ENCODE measurements around the gene ECEL1.

Gene ECEL1

GRCh38 chr2:232505856-232506255 is 18.2 kb upstream of the ECEL1 start:
- Histone ChIP-seq H3K4me3 (ENCODE audit: severe bottlenecking) (no peak overlapping the region), H3K27me3 (ENCODE audit: insufficient read depth, poor library complexity, severe bottlenecking) (peaks cover 34% of the 10 kb centered on the region), H3K4me1 (ENCODE audit: insufficient read depth, poor library complexity, severe bottlenecking) (no peaks in the 10 kb centered on the region), H3K36me3 (ENCODE audit: low read depth) (no peaks in the 10 kb centered on the region), H3K9me3 (ENCODE audit: severe bottlenecking) (no peaks in the 10 kb centered on the region), H3K27ac (ENCODE audit: poor library complexity, severe bottlenecking) (no peak overlapping the region)
- DNase-seq (ENCODE audit: low spot score) (no peak), ATAC-seq (ENCODE audit: low read depth) (peak; percentile 24; the same call in 1 of the 3 replicates)
- TF ChIP-seq, protein P1, sequence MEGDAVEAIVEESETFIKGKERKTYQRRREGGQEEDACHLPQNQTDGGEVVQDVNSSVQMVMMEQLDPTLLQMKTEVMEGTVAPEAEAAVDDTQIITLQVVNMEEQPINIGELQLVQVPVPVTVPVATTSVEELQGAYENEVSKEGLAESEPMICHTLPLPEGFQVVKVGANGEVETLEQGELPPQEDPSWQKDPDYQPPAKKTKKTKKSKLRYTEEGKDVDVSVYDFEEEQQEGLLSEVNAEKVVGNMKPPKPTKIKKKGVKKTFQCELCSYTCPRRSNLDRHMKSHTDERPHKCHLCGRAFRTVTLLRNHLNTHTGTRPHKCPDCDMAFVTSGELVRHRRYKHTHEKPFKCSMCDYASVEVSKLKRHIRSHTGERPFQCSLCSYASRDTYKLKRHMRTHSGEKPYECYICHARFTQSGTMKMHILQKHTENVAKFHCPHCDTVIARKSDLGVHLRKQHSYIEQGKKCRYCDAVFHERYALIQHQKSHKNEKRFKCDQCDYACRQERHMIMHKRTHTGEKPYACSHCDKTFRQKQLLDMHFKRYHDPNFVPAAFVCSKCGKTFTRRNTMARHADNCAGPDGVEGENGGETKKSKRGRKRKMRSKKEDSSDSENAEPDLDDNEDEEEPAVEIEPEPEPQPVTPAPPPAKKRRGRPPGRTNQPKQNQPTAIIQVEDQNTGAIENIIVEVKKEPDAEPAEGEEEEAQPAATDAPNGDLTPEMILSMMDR (IDR thresholded peaks at IDR 0.05; ENCODE audit: poor library complexity, severe bottlenecking): no peak

DNA sequence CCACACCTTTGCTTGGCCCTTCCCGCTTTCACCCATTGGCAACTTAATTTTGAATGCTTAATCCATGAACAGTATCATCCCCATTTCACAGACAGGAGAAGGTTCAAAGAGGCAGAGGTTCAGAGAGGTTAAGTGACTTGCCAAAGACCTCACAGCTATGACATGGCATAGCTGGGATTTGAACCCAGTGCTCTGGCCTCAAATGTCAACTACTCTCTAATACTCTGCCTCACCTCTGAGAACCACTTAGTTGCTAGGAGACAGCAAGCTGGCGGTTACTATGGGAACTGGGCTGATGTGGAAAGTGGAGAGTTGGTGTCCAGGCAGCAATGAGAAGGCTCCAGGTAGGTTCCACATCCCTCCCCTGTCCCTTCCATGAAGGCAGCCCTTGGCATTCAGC is 16.8 kb upstream of the ECEL1 start:
- H3K9me3 ChIP-seq (ENCODE audit: severe bottlenecking): no peaks in the 10 kb centered on the region
- TF ChIP-seq, protein P1 (IDR thresholded peaks at IDR 0.05; ENCODE audit: poor library complexity, severe bottlenecking): no peak
- ATAC-seq (ENCODE audit: low read depth) (no peak), DNase-seq (ENCODE audit: low spot score) (no peak)
- no peak overlapping the region for H3K27ac ChIP-seq (ENCODE audit: poor library complexity, severe bottlenecking)
- no peak overlapping the region for H3K4me3 ChIP-seq (ENCODE audit: severe bottlenecking)
- peaks cover 34% of the 10 kb centered on the region for H3K27me3 ChIP-seq (ENCODE audit: insufficient read depth, poor library complexity, severe bottlenecking)
- no peaks in the 10 kb centered on the region for H3K36me3 ChIP-seq (ENCODE audit: low read depth)
- no peaks in the 10 kb centered on the region for H3K4me1 ChIP-seq (ENCODE audit: insufficient read depth, poor library complexity, severe bottlenecking)

GRCh38 chr2:232503809-232504323 is 16.2 kb upstream of the ECEL1 start:
- no peaks in the 10 kb centered on the region for H3K9me3 ChIP-seq (ENCODE audit: severe bottlenecking)
- no peaks in the 10 kb centered on the region for H3K4me1 ChIP-seq (ENCODE audit: insufficient read depth, poor library complexity, severe bottlenecking)
- ATAC-seq (ENCODE audit: low read depth): no peak
- H3K36me3 ChIP-seq (ENCODE audit: low read depth): no peaks in the 10 kb centered on the region
- DNase-seq (ENCODE audit: low spot score): no peak
- TF ChIP-seq, protein P1 (IDR thresholded peaks at IDR 0.05; ENCODE audit: poor library complexity, severe bottlenecking): no peak
- H3K4me3 ChIP-seq (ENCODE audit: severe bottlenecking): no peak overlapping the region
- H3K27ac ChIP-seq (ENCODE audit: poor library complexity, severe bottlenecking): no peak overlapping the region
- H3K27me3 ChIP-seq (ENCODE audit: insufficient read depth, poor library complexity, severe bottlenecking): peaks cover 34% of the 10 kb centered on the region

DNA sequence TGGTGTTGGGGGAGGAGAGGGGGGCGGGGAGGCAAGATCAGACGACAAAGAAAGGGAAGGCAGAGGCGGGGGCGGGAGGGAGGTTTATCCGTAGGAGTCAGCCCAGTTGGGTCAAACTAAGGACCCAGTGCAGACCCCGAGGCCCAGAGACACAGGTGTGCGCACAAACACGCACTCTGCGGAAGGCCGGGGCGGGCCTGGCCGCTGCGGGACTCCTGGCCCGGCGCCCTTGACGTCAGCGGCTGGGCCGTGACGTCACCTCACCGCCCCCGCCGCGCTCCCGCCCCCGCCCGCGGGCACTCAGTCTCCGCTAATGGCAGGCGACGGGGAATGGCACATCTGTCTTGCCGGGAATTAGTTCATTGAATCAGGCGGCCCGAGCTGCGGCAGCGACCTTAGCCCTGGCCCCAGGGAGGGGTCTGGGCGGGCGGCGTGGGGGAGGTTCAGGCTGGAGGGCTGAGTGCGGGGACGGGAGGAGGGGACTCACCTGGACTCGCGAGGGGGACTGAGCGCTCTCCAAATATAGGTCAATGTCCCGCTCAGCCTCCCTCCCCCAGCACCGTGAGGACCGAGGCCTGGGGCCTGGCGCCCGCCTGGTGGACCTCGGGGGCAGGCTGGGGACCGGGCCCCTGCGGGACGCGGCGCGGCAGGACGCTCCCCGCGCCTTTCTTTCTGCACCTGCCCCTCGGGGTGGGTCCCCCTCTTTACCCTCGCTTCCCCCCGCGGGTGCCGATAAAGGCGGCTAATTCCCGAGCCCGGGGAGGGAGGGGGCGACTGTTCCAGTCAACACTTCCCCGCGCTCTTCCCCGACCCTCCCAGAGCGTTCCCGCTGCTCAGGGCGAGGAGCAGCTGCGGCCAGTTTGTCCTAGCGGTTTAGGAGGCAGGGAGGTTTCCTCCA is 15.5 kb upstream of the ECEL1 start:
- no peak for DNase-seq (ENCODE audit: low spot score)
- H3K4me3 ChIP-seq (ENCODE audit: severe bottlenecking): peak overlapping the region; percentile 8
- H3K27me3 ChIP-seq (ENCODE audit: insufficient read depth, poor library complexity, severe bottlenecking): peaks cover 34% of the 10 kb centered on the region

More for the DNA sequence above, 15.5 kb upstream of the ECEL1 start:
- no peaks in the 10 kb centered on the region for H3K9me3 ChIP-seq (ENCODE audit: severe bottlenecking)
- no peaks in the 10 kb centered on the region for H3K36me3 ChIP-seq (ENCODE audit: low read depth)
- ATAC-seq (ENCODE audit: low read depth): 0 out of 3 replicates have a peak, but pooled peaks have one; percentile 13
- TF ChIP-seq, protein P1 (IDR thresholded peaks at IDR 0.05; ENCODE audit: poor library complexity, severe bottlenecking): no peak
- H3K4me1 ChIP-seq (ENCODE audit: insufficient read depth, poor library complexity, severe bottlenecking): no peaks in the 10 kb centered on the region
- H3K27ac ChIP-seq (ENCODE audit: poor library complexity, severe bottlenecking): no peak overlapping the region
